OCI-LY7 (cell line): Measurements from ENCODE around the gene MAN1C1.

Source experiments
- CTCF ChIP-seq: fragments of 200-600 bp; sonication (generic); conservative IDR thresholded peaks from 2 replicates; pipeline ENCODE4 v1.5.1; 2014; ENCODE audit warnings: mild to moderate bottlenecking, antibody characterized with exemption, low read length, moderate library complexity, mixed read lengths
- EZH2phosphoT487 ChIP-seq: fragments of 200-600 bp; sonication (generic); IDR thresholded peaks from 2 replicates; pipeline ENCODE4 v1.6.1; 2018; ENCODE audit warnings: low read depth, borderline replicate concordance, mild to moderate bottlenecking, mixed run types, antibody characterized with exemption, low read length, moderate library complexity, mixed read lengths

GRCh38 chr1:25650289-25650576 lies 33.6 kb downstream of the MAN1C1 start:
- no peak for TF ChIP-seq CTCF
- no peak for TF ChIP-seq EZH2phosphoT487
